Subcutaneous adipose tissue (tissue), 4 donors: ENCODE measurements around the gene DAPK1. TPM values are rescaled to one million over a fixed set of nuclear protein-coding genes. Genes with fewer than 3 reads are reported as not detected.

Experiments used
- total RNA-seq, 4 donors: library from RNA; depleted of rRNA; stranded (reverse); fragments of >200 nt; gene quantifications; one replicate each; pipeline ENCODE4 v1.1.0, GENCODE V29; 2016
- TF ChIP-seq, protein P1 (sequence below): fragments of 450-650 bp; IDR thresholded peaks from one replicate; pipeline ENCODE4 v1.5.1; 2016; ENCODE audit warnings: low read depth, mild to moderate bottlenecking, control low read depth, antibody characterized with exemption, moderate library complexity

DAPK1 gene
- total RNA-seq, 4 donors from 2014 or later, result 29.5 to 63.2 (median 43.4) TPM

DNA sequence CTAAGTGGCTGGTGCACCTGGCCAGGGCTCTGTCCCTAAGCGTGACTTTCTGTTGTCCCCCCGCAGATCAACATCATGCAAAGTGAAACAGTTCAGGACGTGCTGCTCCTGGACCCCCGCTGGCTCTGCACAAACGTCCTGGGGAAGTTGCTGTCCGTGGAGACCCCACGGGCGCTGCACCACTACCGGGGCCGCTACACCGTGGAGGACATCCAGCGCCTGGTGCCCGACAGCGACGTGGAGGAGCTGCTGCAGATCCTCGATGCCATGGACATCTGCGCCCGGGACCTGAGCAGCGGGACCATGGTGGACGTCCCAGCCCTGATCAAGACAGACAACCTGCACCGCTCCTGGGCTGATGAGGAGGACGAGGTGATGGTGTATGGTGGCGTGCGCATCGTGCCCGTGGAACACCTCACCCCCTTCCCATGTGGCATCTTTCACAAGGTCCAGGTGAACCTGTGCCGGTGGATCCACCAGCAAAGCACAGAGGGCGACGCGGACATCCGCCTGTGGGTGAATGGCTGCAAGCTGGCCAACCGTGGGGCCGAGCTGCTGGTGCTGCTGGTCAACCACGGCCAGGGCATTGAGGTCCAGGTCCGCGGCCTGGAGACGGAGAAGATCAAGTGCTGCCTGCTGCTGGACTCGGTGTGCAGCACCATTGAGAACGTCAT, 208.5 kb downstream of the DAPK1 start:
- TF ChIP-seq, protein P1, sequence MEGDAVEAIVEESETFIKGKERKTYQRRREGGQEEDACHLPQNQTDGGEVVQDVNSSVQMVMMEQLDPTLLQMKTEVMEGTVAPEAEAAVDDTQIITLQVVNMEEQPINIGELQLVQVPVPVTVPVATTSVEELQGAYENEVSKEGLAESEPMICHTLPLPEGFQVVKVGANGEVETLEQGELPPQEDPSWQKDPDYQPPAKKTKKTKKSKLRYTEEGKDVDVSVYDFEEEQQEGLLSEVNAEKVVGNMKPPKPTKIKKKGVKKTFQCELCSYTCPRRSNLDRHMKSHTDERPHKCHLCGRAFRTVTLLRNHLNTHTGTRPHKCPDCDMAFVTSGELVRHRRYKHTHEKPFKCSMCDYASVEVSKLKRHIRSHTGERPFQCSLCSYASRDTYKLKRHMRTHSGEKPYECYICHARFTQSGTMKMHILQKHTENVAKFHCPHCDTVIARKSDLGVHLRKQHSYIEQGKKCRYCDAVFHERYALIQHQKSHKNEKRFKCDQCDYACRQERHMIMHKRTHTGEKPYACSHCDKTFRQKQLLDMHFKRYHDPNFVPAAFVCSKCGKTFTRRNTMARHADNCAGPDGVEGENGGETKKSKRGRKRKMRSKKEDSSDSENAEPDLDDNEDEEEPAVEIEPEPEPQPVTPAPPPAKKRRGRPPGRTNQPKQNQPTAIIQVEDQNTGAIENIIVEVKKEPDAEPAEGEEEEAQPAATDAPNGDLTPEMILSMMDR, result no peak

DNA sequence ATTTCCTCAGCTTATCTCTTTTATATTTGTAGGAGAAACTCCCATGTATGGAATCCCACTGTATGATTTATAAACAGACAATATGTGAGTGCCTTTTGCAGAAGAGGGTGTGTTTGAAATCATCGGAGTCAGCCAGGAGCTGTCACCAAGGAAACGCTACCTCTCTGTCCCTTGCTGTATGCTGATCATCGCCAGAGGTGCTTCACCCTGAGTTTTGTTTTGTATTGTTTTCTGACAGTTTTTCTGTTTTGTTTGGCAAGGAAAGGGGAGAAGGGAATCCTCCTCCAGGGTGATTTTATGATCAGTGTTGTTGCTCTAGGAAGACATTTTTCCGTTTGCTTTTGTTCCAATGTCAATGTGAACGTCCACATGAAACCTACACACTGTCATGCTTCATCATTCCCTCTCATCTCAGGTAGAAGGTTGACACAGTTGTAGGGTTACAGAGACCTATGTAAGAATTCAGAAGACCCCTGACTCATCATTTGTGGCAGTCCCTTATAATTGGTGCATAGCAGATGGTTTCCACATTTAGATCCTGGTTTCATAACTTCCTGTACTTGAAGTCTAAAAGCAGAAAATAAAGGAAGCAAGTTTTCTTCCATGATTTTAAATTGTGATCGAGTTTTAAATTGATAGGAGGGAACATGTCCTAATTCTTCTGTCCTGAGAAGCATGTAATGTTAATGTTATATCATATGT, 210.3 kb downstream of the DAPK1 start:
- TF ChIP-seq, protein P1, result no peak

DNA sequence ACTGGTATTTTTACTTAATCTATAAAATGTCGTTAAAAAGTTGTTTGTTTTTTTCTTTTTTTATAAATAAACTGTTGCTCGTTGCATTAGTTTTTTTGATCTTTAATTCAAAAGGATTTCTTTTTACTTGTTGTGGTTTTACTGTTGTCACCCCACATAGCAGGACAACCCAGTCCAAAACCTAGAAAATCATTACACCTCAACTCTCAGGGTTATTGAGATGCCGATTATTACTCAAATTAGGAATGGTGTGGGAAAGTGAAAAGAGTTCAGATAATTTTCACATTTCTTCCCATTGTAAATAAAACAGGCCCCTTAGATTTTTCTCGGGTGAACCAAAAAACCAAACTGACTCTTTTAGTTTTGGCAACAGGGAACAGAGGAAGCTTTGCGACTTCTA, 210.9 kb downstream of the DAPK1 start:
- TF ChIP-seq, protein P1, result no peak

DNA sequence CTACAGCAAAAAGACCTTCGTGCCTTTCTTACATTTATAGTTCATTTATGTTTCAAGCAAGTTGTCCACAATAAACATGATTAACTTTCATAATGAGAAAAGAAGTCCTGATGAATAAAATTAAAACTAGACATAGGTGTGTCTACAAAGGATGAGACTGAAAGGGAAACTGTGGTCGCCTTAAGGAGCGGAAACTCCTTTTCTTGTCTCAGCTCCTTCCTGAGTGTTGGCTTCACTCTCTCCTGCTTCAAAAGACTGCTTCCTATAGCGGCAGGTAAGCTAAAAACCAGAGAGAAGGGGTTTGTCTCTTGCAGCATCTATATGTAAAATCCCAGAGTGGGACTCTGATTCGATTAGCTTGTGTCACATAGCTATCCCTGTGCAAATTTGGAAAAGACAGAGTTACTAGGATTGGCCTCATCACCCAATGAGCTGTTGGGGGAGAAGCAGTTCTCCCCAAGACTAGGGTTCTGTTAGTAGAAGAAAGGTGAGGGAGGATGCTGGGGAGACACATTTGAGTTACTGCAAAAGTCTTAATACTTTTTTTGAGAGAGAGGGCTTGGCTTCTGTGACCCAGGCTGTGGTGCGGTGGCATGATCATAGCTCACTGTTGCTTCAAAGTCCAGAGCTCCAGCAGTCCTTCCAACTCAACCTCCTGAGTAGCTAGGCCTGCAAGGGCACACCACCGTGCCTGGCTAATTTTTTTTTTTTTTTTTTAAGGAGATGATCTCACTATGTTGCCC, 211.5 kb downstream of the DAPK1 start:
- TF ChIP-seq, protein P1, result no peak

DNA sequence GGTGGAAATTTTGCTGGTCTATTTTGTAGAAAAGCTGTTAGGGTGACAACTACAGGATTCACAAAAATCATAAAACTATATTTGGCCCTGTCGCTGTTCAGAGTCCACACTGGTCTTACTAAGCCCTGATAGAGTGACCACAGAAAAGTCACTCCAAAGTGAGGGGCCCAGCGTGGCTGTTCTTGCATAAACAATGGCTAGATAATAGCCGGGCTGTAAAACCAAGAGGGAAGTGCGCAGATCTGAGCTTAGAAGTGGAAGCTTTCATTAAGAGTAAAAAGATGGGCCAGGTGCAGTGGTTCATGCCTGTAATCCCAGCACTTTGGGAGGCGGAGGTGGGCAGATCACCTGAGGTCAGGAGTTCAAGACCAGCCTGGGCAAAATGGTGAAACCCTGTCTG, 212.8 kb downstream of the DAPK1 start:
- TF ChIP-seq, protein P1, result no peak

DNA sequence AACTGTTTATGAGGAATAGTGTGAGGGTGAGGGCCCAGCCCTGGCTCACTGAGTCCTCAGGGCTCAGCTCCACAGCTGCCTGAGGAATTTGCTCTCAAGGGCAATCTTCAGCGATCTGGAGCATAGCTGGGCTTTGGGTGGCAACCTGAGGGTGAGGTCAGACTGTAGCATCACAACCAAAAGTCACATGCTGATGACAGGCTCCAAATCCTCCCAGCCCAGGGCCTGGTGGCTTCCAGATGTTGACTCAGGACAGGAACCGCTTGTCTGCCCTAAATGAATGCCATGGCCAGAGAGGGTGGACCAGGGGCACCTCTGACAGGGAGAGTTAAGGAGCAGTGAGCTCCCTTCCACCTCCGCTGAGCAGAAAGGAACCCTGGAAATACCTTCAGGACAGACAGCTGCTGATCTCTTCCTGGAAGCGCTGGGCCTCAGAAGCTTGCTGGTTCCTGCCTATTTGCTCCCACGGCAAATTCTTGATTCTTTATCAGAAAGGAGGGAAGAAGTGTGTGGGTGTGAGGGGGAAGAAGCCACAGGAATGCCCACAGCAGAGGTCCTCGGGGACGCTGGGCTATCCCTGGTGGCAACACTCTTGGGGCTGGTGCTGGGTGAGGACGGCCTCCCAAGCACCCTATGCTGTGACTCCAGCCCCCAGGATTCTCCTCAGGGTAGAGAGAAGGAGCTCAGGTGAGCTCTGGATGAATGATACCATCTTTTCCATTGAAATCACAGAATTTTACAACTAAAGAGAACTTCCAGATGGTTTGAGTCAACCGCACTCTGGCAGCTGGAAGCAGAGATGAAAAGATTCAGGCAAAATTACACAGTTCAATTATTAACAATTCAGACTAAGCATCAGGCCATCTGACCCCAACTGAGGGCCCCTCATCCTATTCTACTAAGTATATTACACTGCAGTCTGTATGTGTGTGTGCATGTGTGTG, 214.5 kb downstream of the DAPK1 start:
- TF ChIP-seq, protein P1, result no peak
